Suprapubic skin (tissue), 4 donors: ENCODE results near the gene ROBO1.

ENCODE experiments used
- POLR2A ChIP-seq, 2 donors: fragments of 450-650 bp; IDR thresholded peaks; one replicate each; pipeline ENCODE4 v1.6.1; 2017; ENCODE audit warnings: antibody characterized with exemption in 2 of 2, mild to moderate bottlenecking in 2 of 2, moderate library complexity in 2 of 2
- POLR2AphosphoS5 ChIP-seq, 3 donors: sonication (generic); formaldehyde crosslinking; IDR thresholded peaks; one replicate each; pipeline ENCODE4 v1.6.1; 2017; ENCODE audit warnings: antibody characterized with exemption in 3 of 3
- TF ChIP-seq, protein P1 (sequence below), 2 donors: fragments of 200-600 bp in 1 of 2; fragments of 450-650 bp in 1 of 2; sonication (generic) in 1 of 2; IDR thresholded peaks; one replicate each; pipeline ENCODE4 v1.5.1; 2016 to 2019; ENCODE audit warnings: antibody characterized with exemption in 2 of 2, mild to moderate bottlenecking in 1 of 2, moderate library complexity in 1 of 2

DNA sequence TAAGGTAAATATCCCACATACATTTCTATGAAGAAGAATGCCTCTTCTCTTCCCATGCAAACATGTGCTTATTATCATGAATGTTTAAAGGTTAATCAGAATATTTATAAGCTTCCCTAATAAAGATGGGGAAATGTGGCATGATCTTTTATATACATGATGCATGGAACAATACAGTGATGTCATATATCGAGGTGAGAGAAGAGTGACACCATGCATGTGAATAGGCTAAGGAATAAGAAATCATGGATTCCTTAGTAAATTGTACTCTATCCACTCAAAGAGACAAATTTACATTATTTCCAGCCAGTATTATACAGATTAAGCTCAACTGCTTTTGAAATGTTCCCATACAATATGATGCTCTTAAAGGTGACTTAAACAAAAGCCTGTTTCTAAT is 1035.3 kb downstream of the ROBO1 start:
- TF ChIP-seq POLR2A (IDR thresholded peaks at IDR 0.05) (no peak), POLR2AphosphoS5 (IDR thresholded peaks at IDR 0.05) (no peak)
- TF ChIP-seq, protein P1, sequence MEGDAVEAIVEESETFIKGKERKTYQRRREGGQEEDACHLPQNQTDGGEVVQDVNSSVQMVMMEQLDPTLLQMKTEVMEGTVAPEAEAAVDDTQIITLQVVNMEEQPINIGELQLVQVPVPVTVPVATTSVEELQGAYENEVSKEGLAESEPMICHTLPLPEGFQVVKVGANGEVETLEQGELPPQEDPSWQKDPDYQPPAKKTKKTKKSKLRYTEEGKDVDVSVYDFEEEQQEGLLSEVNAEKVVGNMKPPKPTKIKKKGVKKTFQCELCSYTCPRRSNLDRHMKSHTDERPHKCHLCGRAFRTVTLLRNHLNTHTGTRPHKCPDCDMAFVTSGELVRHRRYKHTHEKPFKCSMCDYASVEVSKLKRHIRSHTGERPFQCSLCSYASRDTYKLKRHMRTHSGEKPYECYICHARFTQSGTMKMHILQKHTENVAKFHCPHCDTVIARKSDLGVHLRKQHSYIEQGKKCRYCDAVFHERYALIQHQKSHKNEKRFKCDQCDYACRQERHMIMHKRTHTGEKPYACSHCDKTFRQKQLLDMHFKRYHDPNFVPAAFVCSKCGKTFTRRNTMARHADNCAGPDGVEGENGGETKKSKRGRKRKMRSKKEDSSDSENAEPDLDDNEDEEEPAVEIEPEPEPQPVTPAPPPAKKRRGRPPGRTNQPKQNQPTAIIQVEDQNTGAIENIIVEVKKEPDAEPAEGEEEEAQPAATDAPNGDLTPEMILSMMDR (IDR thresholded peaks at IDR 0.05) = no peak
